SK-N-SH (cell line): Measurements from ENCODE around the gene SHLD1.

Experiments
- RFX5 ChIP-seq: IDR thresholded peaks from 2 replicates; pipeline ENCODE4 v1.6.1; 2012; ENCODE audit warnings: mild to moderate bottlenecking, improper control_type of control experiment, low read length
- SIN3A ChIP-seq: IDR thresholded peaks from 2 replicates; pipeline ENCODE4 v1.6.1; 2012; ENCODE audit warnings: low read depth, mild to moderate bottlenecking, low read length, moderate library complexity, borderline replicate concordance
- TF ChIP-seq, protein P1 (sequence below): IDR thresholded peaks from 2 replicates; pipeline ENCODE4 v1.6.1; 2012; ENCODE audit warnings: mild to moderate bottlenecking, low read depth, low read length, moderate library complexity
- TF ChIP-seq, protein P2 (sequence below): fragments of 200-600 bp; sonication (generic); IDR thresholded peaks from 2 replicates; pipeline ENCODE4 v1.6.1; 2017; ENCODE audit warnings: antibody characterized with exemption, mild to moderate bottlenecking, moderate library complexity

DNA sequence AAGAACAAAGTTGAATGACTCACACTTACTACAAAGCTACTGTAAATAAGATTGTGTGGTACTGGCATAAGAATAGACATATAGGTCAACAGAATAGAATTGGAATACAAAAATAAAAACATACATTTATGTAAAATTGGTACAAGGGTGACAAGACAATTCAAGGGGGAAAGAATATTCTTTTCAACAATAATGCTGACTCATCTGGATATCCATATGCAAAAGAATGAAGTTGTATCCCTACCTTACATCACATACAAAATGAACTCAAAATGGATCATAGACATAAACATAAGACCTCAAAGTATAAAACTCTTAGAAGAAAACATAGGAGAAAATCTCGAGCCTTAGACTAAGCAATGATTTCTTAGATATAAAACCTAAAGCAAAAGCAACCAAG, 149.2 kb downstream of the SHLD1 start:
- TF ChIP-seq, protein P1, sequence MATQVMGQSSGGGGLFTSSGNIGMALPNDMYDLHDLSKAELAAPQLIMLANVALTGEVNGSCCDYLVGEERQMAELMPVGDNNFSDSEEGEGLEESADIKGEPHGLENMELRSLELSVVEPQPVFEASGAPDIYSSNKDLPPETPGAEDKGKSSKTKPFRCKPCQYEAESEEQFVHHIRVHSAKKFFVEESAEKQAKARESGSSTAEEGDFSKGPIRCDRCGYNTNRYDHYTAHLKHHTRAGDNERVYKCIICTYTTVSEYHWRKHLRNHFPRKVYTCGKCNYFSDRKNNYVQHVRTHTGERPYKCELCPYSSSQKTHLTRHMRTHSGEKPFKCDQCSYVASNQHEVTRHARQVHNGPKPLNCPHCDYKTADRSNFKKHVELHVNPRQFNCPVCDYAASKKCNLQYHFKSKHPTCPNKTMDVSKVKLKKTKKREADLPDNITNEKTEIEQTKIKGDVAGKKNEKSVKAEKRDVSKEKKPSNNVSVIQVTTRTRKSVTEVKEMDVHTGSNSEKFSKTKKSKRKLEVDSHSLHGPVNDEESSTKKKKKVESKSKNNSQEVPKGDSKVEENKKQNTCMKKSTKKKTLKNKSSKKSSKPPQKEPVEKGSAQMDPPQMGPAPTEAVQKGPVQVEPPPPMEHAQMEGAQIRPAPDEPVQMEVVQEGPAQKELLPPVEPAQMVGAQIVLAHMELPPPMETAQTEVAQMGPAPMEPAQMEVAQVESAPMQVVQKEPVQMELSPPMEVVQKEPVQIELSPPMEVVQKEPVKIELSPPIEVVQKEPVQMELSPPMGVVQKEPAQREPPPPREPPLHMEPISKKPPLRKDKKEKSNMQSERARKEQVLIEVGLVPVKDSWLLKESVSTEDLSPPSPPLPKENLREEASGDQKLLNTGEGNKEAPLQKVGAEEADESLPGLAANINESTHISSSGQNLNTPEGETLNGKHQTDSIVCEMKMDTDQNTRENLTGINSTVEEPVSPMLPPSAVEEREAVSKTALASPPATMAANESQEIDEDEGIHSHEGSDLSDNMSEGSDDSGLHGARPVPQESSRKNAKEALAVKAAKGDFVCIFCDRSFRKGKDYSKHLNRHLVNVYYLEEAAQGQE: no peak
- TF ChIP-seq, protein P2, sequence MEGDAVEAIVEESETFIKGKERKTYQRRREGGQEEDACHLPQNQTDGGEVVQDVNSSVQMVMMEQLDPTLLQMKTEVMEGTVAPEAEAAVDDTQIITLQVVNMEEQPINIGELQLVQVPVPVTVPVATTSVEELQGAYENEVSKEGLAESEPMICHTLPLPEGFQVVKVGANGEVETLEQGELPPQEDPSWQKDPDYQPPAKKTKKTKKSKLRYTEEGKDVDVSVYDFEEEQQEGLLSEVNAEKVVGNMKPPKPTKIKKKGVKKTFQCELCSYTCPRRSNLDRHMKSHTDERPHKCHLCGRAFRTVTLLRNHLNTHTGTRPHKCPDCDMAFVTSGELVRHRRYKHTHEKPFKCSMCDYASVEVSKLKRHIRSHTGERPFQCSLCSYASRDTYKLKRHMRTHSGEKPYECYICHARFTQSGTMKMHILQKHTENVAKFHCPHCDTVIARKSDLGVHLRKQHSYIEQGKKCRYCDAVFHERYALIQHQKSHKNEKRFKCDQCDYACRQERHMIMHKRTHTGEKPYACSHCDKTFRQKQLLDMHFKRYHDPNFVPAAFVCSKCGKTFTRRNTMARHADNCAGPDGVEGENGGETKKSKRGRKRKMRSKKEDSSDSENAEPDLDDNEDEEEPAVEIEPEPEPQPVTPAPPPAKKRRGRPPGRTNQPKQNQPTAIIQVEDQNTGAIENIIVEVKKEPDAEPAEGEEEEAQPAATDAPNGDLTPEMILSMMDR: no peak
- no peak for TF ChIP-seq RFX5
- no peak for TF ChIP-seq SIN3A
